ENCODE results near the gene ALOXE3.

Gene ALOXE3

DNA sequence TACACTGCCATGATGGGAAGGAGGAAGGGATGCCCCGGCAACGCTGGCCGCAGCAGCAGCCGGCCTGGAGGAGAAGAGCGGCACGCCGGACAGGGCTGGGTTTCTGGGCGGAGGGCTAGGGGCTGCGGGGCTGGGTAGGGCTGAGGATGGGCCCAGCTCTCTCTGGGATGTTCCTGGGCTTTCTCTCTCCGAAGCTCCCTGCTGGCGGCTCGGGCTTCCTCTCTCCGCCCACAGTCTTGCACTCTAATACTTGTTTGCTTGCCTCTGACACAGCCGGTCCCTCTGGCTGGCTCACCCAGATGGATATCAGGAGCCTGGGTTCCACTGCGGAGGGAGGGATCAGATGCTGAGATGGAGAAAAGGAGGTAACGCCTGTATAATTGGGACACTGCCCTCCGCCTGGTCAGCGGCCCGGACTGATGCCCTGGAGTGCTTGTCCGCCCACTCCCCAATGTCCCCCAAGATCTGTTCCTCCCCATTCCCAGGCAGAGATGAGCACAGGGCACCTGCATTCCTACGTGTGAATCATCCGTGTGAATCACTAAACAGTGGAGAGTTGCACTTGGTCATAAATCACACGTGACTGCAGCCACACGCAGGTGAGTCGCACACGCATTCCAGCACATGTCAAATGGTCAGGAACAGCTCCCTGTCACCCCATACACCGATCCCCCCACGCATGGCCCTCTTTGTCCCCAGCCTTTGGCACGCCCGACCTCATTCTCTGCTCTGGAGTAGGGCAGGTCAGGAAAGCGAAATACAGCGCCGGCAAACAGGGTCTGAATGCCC lies at the start of gene ALOXE3:
Gene ALOXE3 (minus strand): TSS at position 535 of the 789 bp plus-strand sequence. CDS start 524 bp downstream, at position 11.
- no peak for DNase-seq (ENCODE audit: low read depth)
- peak within 1 kb of the TSS; percentile 57 for H3K4me3 ChIP-seq (ENCODE audit: low read depth, low read length)

DNA sequence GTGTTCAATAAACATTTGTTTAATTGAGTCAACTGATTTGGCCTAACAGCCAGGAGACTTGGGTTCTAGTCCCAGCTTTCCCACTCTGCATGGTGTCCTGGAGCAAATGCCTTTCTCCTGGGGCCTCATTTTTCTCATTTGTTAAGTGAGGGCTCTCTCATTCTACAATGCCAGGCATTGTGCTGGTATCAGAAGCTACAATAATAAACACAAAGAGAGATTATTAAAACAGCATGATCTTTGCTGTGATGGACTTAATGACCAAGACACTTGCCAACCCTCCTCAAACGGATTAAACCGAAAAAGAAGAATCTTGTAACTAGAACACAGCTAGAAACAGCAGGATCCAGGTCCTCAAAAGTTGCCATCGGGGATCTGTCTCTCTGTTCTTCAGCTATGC lies 49.2 kb upstream of the ALOXE3 start:
- no peak for DNase-seq (ENCODE audit: low read depth)
- H3K4me3 ChIP-seq (ENCODE audit: low read depth, low read length) = no peak overlapping the region

DNA sequence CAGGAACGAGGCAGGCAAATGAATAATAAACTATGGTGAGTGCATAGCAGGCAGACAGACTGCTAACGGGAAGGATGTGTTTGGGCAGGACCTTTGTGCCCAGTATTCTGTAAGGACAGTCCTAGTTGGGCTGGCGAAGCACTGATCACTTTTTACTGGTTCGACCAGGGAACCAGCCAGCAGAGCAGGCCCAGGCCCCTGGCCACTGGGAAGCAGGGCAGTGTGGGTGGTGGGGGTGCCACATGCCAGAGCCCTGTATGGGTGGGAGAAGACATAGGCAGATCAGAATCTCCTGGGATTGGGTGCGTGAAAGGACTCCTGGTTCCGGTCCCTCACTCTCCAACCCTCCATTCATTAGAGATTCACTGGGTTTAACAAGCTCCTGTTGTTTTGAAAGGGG lies 48.4 kb upstream of the ALOXE3 start:
- H3K4me3 ChIP-seq (ENCODE audit: low read depth, low read length) = no peak overlapping the region
- no peak for DNase-seq (ENCODE audit: low read depth)

DNA sequence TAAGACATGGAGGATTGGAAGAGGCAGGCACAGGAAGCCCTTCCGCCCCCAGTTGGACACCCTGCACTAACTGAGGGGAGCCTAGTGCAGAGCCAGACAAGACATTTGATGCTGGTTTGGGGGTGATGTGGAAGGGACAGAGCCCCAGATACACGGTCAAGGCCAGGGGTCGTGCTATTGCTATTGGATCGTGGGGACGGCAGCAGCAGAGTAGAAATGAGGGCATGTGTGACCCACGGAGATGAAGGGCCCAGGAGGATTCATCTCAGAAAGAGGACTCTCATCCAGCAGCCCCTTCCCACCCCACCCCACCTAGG lies 46.5 kb upstream of the ALOXE3 start:
- no peak for DNase-seq (ENCODE audit: low read depth)
- no peak overlapping the region for H3K4me3 ChIP-seq (ENCODE audit: low read depth, low read length)

DNA sequence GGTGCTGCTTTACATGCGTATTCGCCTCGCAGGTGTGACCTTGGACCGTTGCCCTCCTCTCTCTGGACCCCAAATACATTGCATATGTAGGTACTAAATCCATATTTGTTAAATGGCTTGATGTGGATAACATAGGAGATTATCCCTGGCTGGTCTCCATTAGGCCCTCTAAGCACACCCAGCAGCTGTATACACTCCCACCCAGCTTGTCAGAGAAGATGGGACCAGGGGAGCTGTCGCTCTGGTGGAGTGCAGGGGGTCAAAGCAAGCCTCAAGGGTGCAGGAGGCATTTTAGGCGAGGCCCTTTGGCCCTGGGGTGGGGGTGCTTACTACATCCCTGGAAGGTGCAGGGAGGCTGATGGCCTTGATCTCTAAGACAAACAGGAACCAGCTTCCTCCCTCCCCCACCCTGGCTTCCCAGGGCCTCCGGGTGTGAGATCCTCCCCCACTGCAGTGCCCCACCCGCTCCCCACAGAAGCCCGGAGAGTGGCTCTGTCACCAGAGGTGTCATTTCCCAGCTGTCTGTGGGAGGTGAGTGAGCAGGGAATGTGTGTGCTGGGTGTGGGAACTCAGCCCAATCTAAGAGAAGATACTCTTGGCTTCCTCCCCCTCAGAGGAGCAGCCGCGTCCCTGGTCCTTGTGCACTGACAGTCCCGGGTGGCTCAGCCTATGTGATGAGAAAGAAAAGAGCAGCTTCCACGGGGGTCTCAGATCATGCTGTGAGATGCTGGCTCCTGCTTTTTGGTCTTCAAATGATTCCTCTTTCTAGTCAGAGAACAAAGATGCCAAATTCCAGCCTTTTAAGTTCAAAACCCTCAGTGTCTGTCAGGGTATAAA lies 45.9 kb upstream of the ALOXE3 start:
- H3K4me3 ChIP-seq (ENCODE audit: low read depth, low read length) = no peak overlapping the region
- DNase-seq (ENCODE audit: low read depth) = no peak

DNA sequence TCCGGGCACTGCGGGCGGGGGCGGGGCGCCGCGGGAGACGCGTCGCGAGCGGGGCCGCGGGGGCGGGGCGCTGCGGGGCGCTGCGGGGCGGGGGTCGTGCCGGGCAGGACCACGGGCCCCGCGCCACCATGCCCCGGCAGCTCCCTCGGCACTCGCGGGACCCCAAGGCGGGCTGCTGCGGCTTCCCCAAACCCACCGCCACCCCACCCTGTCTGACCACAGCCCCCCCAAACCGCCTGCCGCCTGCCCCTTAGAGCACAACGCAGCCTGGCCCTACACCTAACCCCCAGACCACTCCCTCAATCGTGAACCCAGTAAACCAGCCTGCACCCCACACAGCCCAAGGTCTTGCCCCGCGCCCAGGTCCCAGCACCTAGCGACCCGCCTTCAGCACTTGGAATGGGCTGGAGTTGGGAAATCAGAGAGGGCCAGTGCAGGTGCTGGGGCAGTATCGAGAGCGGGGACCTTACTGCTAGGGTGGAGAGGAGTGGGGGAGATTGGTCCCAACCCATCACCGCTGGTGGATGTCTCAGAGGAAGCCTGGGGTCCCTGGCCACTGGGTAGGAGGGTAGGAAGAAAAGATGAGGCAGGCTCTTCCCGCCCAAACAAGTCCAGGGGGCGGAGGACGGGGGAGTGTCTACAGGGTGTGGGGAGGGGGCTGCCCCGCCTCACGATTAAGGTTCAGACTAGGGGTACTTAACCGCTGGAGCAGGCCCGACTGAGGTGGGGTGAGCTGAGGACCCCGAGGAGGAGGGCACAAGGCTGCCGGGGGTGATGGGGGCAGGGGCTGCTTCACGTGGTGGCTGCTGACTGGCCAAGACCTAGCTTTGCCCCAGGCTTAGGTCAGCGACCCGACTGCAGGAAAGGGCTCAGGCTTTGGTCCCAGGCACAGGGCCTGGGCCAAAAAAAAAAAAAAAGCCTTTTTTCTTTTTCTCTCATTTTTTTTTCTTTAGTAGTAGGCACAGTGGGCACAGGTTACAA lies 45.0 kb upstream of the ALOXE3 start:
- peak overlapping the region; percentile 90 for H3K4me3 ChIP-seq (ENCODE audit: low read depth, low read length)
- DNase-seq (ENCODE audit: low read depth) = no peak

DNA sequence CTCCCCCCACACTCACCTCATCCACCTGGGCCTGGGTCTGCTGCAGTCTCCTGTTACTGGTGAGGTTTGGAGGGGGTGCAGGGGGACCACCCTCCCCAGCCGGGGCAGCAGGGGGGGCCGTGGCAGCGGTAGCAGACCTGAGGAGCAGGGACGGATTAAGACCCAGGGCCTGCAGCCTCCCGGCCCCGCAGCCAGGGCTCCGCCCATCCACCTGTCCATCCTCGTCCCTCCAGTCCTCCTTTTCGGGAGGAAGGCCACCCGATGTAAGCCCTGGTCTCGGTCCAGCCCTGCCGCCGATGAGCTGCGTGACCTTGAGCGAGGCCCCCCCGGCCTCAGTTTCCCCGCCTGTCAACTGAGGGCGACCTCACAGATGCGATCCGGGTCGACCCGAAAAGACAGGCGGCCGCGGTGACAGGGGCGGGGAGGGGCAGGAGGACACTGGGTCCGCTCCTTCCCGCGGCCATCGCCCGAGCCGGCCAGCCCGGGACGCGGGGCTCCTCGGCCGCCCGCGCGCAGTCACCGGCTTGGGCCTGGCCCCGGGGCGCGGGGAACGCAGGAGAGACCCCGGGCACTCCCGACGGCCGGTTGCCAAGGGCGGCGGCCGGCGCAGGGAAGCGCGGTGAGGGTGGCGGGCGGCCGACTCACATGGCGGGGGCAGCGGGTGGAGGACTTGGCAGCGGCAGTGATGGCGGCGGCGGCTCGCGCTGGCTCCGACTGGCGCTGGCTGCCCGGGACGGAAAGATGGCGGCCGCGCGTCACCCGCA lies 44.1 kb upstream of the ALOXE3 start, which contains the start of gene VAMP2:
Gene VAMP2 (minus strand): TSS at position 716 of the 764 bp plus-strand sequence. CDS start 69 bp downstream, at position 647.
- no peak for DNase-seq (ENCODE audit: low read depth)

DNA sequence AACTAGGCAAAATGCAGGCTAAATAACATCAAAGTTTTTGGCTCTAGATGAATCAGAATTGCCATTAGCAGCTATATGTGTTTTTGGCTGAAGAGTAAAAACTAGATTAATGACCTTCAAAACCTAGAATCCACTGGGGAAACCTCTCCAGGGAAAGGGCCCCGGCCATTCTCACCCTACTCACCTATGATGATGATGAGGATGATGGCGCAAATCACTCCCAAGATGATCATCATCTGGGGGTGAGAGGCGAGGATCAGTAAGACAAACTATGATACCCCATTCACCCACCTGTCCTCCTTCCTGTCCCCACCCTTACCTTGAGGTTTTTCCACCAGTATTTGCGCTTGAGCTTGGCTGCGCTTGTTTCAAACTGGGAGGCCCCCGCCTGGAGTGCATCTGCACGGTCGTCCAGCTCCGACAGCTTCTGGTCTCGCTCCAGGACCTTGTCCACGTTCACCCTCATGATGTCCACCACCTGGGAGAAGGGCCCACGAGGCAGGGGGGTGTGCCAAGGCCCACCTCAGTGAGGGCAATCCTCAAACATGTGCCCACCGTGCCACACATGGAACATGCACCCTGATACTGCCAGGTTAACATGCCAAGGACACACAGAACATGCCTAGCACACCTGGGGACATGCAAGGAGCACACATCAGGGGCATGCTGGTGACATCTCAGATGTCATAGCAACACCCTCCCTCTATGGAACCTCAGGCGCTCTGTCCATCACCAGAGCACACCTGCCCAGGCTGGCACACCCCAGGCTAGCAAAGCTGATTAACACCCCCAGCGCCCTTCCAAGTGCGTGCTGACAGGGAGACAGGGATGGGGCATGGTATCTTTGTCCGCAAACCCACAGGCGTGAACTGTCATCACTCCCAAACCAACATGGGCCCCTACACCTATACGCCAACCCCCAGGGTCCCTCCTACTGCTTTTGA lies 43.2 kb upstream of the ALOXE3 start:
- no peak for DNase-seq (ENCODE audit: low read depth)
- H3K4me3 ChIP-seq (ENCODE audit: low read depth, low read length) = peak overlapping the region; percentile 90

More for the DNA sequence above, 44.1 kb upstream of the ALOXE3 start, which contains the start of gene VAMP2:
- H3K4me3 ChIP-seq (ENCODE audit: low read depth, low read length) = peak within 1 kb of the TSS; percentile 90

DNA sequence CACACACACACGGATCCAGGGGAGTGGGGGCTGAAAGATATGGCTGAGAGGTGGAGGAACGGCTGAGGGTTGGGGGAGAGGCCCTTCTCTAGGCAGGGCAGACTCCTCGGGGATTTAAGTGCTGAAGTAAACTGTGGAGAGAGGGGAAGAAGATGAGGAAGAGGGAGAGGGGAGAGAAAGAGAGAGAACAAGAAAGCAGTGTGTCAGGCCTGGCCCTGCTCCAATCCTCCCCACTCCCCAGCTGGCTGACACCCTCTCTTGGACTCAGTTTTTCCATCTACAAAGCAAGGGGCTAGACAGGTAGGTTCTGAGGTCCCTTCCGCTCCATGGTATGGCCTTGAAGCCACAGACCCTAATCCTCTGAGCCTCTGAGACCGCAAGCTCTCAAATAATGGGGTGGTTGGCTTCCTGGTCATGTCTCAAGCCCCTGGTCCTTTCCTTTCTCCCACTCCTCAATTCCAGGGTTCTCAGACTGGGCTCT lies 42.5 kb upstream of the ALOXE3 start:
- H3K4me3 ChIP-seq (ENCODE audit: low read depth, low read length) = peak overlapping the region; percentile 17
- DNase-seq (ENCODE audit: low read depth) = no peak

DNA sequence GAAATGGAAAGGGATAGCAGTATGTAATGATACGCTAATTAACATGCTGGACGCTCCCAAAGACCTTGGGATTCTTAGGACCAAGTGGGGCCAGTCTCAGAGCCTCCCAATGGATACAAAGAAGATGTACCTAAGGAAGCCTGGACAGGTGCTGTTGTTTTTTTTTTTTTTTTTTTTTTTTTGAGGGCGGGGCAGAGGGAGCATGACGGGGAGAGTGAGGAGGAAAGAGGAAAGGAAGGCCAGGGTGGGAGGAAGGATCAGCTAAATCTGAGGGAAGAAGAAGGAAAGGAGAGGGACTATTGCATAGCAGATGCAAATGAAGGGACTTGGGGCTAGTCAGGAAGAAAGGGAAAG lies 41.9 kb upstream of the ALOXE3 start:
- DNase-seq (ENCODE audit: low read depth) = no peak
- no peak overlapping the region for H3K4me3 ChIP-seq (ENCODE audit: low read depth, low read length)

DNA sequence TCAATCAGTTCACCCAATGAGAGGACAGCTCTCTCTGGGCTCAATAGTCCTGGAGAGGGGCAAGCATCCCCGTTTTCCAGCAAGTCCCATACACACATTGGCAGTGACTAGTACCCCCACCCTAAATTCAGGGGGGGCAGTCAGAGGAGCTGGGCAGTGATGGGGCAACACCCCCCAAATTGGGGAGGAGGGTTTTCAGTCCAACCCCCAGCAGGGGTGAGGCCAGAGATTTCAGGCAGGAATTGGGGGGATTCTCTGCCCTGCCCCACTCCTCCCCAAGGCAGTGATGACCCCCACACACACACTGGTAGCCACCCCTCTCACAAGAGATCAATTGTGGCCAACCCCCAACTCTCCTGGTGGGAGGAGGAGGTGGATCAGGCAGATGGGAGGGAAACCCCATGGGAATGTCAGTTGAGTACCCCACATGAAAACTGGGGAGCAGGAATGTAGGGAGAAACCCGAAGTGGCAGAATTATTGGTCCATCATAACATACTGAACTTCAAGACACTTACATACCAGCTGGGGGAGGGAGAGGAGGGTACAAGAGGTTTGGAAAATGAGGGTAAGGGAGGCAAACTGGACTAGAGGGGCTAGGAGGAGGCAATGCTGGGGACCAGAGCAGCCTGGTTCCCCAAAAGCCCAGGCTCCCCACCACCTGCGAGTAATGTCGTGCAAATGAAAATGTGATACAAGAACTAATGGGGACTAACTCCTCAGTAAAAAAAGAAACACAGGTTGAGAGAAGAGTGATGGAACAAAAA lies 41.3 kb upstream of the ALOXE3 start:
- DNase-seq (ENCODE audit: low read depth) = no peak
- no peak overlapping the region for H3K4me3 ChIP-seq (ENCODE audit: low read depth, low read length)

DNA sequence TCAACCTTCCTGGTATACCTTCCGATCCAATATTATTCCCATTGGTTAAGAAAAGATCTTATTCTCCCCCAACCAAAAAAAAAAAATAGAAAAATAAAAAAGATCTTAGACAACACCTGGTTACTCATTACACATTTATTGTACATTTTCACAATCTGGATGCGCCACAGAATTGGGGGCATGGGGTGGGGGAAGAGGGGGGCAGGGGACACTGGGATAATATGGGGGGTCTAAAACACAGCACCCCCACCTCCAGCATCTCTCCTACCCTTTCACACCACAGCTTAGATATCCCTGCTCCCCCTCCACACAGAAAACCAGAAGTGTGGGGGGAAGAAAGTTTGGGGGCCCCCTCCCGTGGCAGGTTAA lies 40.7 kb upstream of the ALOXE3 start:
- H3K4me3 ChIP-seq (ENCODE audit: low read depth, low read length) = no peak overlapping the region
- no peak for DNase-seq (ENCODE audit: low read depth)

DNA sequence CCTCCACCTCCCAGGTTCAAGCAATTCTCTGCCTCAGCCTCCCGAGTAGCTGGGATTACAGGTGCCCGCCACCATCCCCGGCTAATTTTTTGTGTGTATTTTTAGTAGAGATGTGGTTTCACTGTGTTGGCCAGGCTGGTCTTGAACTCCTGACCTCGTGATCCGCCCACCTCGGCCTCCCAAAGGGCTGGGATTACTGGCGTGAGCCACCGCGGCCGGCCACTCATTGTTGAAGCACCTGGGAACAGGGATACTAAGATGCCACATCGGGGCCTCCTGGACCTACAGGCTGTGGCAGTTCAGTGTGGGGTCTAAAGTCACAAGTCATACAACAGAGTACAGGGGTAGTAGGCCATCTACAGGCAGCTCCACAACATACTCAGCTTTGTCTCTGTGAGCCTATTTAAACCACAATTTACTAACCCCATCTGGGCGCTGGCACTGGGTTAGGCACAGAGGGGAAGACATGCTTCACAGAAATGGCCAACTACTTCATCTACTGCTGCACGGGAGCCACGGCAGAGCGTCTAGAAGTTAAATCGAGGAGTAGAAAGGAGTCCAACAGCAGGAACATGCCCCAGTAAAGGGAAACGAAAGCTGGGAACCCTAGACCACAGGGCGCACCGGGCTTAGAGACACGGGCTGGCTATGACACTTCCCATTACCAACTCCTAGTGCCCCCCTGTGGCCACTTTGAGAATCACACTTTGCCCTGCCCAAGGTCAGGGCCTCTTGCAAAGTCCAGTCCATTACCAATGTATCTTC lies 40.1 kb upstream of the ALOXE3 start:
- no peak overlapping the region for H3K4me3 ChIP-seq (ENCODE audit: low read depth, low read length)
- no peak for DNase-seq (ENCODE audit: low read depth)

DNA sequence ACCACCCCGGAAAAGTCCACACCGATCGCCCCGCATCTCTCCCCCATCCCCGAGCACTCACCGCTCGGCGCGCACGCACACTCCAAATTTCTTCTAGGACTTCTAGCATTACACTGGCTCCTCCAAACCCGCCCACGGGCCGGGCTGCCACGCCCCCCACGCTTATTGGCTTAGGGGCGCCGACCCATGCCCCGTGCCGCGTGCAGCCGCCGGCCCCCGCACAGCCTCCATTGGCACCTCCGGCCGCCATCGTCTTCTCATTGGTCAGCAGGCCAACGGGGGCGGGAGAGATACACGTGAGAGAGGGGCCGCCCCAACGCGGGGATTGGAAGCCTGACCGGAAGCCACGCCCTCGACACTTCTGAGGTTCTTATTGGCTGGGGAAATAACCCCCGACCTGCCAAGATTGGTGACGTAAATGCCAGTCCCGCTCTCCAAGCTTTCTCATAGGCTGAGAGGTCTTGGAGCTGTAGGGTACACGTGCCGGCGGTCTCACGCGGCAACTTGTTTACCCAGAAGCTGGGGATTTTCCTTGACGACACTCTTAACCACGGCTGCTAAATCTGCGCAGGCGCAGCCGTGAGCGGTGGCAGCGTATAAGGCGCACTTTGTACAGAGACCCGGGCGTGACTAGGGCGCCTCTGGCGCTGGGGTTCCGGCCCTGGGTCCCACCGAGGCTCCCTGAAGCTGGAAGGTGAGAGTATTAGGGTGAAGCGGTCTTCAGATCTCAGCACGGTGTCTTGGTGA lies 38.1 kb upstream of the ALOXE3 start:
- DNase-seq (ENCODE audit: low read depth) = peak; percentile 100
- peak overlapping the region; percentile 62 for H3K4me3 ChIP-seq (ENCODE audit: low read depth, low read length)

DNA sequence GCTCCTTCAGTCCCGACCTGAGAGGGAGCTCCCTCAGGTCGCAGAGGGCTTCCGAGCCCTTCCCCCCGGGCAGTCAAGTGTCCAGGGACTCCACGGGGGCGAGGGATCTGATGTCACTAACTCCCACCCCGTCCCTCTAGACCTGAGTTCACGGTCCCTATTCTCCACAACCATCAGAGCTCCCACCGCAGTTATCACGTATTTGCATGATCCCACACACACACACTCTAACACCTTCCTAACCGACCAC lies 37.6 kb upstream of the ALOXE3 start:
- H3K4me3 ChIP-seq (ENCODE audit: low read depth, low read length) = peak overlapping the region; percentile 62
- DNase-seq (ENCODE audit: low read depth) = no peak
